Mucosa of descending colon (tissue), 3 donors: ENCODE data around the gene HLA-F. TPM values are rescaled to one million over a fixed set of nuclear protein-coding genes. Genes with fewer than 3 reads are reported as not detected.

Experiments used
- ATAC-seq: fragments of 200-7000 bp; cut with Tn5 transposase; one replicate; pipeline ENCODE4 v1.9.1; 2020; ENCODE audit warnings: mild to moderate bottlenecking, moderate library complexity
- DNase-seq, 3 donors: peaks; one replicate each; pipeline ENCODE4 v3.0.0-alpha.2; 2020
- H3K36me3 ChIP-seq: fragments of 200-600 bp; one replicate; pipeline ENCODE4 v1.8.0; 2021; ENCODE audit warnings: low read depth, mild to moderate bottlenecking
- H3K4me1 ChIP-seq: fragments of 200-600 bp; one replicate; pipeline ENCODE4 v1.8.0; 2021; ENCODE audit warnings: low read depth, mild to moderate bottlenecking
- H3K4me3 ChIP-seq: fragments of 200-600 bp; one replicate; pipeline ENCODE4 v1.8.0; 2021; ENCODE audit warnings: mild to moderate bottlenecking
- H3K9me3 ChIP-seq: fragments of 200-600 bp; one replicate; pipeline ENCODE4 v1.8.0; 2021; ENCODE audit warnings: mild to moderate bottlenecking
- intact Hi-C, 2 donors: fragments of 100-400 bp; cut with DNase I in 1 of 2; cut with micrococcal nuclease in 1 of 2; formaldehyde crosslinking; loops; one replicate each; pipeline versions ENCODE4 v1.11.0 to v1.11.1; 2022; cut with DNase I, micrococcal nuclease
- total RNA-seq, 3 donors: library from RNA; stranded (reverse); fragmentation: NEBNext Ultra II Directional in 2 of 3; extraction: Animal tissue kit (Norgen Biotek cat#: 25700) in 2 of 3; gene quantifications; one replicate each; pipeline versions ENCODE4 v1.2.1 to v1.2.4, GENCODE V29; 2021 to 2023
- TF ChIP-seq, protein P1 (sequence below): fragments of 200-600 bp; IDR thresholded peaks from one replicate; pipeline ENCODE4 v1.8.0; 2022; ENCODE audit warnings: antibody characterized with exemption, mild to moderate bottlenecking
- donor health status: DM: no; HTN: no; CAD: no; lungs with moderate emphysema.
- donor health status: DM: no; HTN: no; CAD: no.
- donor health status: DM: no; HTN: yes; CAD: no.

Gene HLA-F
- total RNA-seq, 3 donors from 2014 or later: 151 to 416 (median 198) TPM

DNA sequence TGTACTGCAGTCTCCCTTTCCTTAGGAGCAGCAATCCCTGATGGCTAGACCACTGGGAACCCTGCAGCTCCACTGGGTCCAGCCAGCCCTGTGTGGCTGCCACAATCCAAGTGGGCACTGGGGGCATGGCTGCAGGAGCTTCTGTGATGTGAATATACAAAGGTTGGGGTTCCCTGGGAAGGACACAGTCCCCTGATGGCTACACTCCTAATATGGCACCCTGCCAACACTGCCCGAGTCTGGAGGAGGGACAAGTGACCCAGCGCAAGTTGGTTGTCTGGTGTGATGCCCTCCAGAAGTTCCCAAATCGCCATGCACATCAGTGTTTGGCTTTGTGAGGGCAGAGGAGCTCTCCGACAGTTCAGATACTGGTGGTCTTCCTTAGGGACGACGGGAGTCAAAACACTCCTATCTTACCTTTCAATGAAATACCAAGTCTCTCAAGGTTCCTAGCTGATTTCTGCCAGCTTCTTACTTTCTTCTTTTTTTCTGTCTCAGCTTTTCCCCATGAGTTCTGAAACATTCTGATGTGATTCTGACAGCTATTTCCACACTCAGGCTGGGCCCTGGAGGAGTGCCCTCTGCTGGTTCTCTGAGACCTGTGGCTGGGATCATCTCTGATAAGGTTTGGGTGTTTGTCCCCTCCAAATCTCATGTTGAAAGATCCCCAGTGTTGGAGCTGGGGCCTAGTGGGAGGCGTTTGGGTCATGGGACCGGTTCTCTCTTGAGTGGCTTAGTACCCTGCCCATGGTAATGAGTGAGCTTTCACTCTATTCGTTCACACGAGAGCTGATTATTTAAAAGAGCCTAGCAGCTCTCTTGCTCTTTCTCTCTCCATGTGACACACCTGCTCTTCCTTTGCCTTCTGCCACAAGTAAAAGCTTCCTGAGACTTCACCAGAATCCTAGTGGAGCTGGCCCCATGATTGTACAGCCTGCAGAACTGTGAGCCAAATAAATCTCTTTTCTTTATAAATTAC lies 26.8 kb upstream of the HLA-F start:
- intact Hi-C loops: no loop called here
- TF ChIP-seq, protein P1, sequence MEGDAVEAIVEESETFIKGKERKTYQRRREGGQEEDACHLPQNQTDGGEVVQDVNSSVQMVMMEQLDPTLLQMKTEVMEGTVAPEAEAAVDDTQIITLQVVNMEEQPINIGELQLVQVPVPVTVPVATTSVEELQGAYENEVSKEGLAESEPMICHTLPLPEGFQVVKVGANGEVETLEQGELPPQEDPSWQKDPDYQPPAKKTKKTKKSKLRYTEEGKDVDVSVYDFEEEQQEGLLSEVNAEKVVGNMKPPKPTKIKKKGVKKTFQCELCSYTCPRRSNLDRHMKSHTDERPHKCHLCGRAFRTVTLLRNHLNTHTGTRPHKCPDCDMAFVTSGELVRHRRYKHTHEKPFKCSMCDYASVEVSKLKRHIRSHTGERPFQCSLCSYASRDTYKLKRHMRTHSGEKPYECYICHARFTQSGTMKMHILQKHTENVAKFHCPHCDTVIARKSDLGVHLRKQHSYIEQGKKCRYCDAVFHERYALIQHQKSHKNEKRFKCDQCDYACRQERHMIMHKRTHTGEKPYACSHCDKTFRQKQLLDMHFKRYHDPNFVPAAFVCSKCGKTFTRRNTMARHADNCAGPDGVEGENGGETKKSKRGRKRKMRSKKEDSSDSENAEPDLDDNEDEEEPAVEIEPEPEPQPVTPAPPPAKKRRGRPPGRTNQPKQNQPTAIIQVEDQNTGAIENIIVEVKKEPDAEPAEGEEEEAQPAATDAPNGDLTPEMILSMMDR: no peak
- ATAC-seq: no peak
- Histone ChIP-seq H3K4me1 (no peaks in the 10 kb centered on the region), H3K9me3 (no peaks in the 10 kb centered on the region), H3K4me3 (no peak overlapping the region), H3K36me3 (no peaks in the 10 kb centered on the region)
- no peak for DNase-seq

DNA sequence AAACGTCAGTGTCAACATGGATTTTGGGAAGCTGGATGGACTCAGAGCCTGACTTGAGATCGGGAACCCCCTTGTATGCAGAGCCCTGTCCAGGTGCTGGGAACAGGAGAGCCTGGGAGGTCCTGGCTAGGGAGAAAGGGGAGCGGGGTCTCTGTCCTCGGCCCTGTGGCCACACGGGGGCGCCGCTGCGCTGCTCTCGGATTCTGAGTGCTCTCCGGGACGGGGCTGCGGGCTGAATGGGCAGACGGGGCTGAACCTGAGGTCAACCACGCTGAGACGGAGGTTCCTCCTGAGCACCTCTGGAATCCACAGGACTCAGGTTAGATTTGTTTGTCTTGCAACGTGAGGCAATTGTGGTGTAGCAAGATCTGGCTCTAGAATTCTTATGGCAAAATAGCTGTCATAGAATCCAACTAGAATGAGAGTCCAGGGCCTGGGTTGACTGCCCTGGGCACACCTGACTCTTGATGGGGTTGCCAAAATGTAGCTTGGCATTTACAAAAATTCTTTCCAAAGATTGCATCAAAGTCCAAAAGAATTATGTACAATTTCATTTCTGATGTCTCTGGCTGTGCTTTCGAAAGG lies 20.6 kb upstream of the HLA-F start:
- TF ChIP-seq, protein P1: peak; percentile 67
- peak; percentile 48 to 80 (median 71) for DNase-seq
- Histone ChIP-seq H3K9me3 (no peaks in the 10 kb centered on the region), H3K4me3 (no peak overlapping the region), H3K36me3 (no peaks in the 10 kb centered on the region), H3K4me1 (peaks cover 2% of the 10 kb centered on the region)
- intact Hi-C loops: loop anchor here in 1 of 2 donors (10.0 kb wide), 1 partner anchor 132 kb away; no protein-coding TSS in a partner anchor
- ATAC-seq: peak; percentile 84

DNA sequence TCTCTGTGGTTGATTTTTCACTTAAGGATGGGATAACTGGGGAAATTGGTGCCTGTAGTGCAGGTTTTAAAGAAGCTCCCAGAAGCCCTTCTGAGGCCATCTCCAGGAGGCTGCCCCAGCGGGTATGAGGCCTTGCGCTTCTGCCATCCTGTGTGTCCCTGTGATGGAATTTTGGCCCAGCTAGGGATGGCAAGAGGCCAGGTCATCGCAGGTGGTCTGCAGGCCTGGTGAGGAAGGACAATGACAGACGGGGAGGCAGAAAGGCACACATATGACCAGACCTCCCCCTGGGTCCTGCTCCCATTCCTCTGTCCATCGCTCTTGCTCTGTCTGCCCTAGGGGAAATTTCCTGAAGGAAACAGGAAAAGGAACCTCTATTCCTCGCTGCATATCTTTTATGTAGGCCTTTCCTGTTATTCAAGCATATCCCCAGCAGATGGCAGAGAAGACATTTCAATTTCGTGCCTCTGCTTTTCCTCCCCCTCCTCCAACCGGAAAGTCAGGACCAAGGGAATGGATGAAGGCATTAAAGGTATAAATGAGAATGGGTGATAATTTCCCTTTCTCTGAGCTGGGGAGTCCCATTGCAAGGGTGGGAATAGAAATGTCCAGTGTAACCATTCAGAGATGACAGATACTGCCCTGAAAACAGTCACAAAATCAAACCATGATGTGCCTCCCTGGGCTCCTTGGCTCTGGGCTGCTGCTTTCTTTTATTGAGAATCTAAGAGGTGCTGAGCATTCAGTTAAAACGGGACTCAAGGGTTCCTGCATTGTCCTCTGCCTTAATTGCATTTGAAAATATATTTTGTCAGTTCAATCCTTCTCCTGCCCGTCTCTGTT lies 17.6 kb upstream of the HLA-F start:
- intact Hi-C loops: loop anchor here (5.0 to 10.0 kb wide), 2 partner anchors 127 to 129 kb away; no protein-coding TSS in a partner anchor
- Histone ChIP-seq H3K36me3 (no peaks in the 10 kb centered on the region), H3K4me3 (no peak overlapping the region), H3K4me1 (peaks cover 2% of the 10 kb centered on the region), H3K9me3 (no peaks in the 10 kb centered on the region)
- TF ChIP-seq, protein P1: no peak
- ATAC-seq: peak; percentile 31
- peak in 1 of 3 donors; percentile 68 for DNase-seq

DNA sequence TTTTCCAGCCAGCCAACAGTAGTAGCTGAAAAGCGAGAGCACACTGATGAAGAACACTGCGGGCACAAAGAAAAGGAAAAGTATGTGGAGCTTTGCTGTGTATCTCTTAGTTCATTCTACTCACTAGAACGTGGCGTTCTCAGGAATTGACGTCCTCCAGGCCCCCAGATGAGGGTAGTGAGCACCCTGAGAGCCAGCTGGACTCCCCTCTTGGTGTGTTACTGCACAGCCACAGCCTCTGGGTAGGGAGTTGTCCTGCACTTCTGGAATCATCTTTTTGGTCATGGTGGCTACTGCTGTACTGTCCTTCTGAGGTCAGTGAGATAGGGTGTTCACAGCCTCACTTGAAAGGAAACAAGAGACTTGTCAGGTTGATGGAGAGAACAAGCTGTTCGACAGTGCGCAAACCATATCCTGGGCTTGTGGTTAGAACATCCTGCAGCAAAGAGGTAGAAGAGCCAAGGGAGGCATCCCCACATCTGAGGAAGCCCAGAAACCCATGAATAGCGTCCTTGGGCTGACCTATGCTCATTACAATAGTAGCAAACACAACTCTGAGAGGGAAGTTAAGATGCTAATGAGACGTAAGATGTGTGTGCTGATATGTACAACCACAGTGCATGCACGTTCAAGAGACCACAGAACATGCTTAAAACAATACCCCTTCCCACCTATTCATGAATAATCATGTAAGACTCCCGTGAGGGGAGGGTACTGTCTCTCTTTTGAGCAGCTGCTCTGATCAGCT lies 14.6 kb upstream of the HLA-F start:
- Histone ChIP-seq H3K36me3 (no peaks in the 10 kb centered on the region), H3K4me1 (no peaks in the 10 kb centered on the region), H3K4me3 (no peak overlapping the region), H3K9me3 (no peaks in the 10 kb centered on the region)
- intact Hi-C loops: loop anchor here (5.0 to 10.0 kb wide), 2 partner anchors 124 to 126 kb away; no protein-coding TSS in a partner anchor
- TF ChIP-seq, protein P1: no peak
- DNase-seq (peak in 1 of 3 donors; percentile 57), ATAC-seq (peak; percentile 84)
